ENCODE measurements around the gene RASAL1.

Gene RASAL1

DNA sequence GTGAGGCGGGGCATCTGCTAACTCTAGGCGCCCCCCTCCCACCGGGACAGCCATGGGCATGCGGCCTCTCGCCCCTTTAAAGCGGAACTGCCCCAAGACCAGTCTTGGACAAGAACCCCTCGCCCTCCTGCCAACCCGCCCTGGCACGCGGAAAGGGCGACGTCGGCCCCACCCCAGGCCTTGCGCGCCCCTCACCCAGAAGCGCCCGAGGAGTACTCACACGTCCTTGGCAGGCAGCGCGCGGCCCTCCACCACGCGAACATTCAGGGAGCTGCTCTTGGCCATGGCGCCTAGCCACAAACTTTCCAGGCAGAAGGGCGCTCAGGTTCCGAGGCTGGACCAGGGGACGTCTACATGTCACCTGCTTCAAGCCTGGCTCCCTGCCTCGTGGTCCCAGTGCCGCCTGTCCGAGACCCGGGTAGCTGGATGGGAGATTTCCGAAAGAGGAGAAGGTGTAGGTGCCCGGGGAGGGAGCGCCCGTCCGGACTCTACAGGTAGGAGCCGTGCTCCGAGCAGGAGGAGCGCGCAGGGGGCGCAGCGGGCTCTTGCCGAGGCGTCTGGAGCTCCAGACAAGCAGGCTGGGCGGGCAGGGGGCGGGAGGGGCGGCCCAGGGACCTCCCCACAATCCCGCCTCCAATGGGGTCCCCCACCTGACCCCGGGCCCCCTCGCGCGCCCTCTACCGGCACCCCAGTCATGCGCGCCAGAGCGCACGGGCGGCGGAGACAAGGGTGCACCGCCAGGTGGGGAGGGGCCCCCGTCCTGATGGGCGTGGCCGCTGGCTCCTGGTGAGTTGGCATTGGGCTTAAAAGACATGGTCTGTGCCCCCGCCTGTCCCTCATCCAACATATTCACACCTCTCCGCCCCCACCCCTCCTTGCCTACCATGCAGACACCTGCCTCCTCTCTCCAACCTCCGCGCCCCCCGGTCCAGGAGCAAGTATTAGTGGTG is at the start of gene RASAL1:
Gene RASAL1, minus strand, starts transcription at position 584 of the 950 bp plus-strand sequence. Its CDS starts 299 bp downstream, at position 285.
- DNase-seq: peak; percentile 74 to 76

GRCh38 chr12:113184900-113185179 is 49.3 kb upstream of the RASAL1 start:
- peak; percentile 90 to 92 for DNase-seq

DNA sequence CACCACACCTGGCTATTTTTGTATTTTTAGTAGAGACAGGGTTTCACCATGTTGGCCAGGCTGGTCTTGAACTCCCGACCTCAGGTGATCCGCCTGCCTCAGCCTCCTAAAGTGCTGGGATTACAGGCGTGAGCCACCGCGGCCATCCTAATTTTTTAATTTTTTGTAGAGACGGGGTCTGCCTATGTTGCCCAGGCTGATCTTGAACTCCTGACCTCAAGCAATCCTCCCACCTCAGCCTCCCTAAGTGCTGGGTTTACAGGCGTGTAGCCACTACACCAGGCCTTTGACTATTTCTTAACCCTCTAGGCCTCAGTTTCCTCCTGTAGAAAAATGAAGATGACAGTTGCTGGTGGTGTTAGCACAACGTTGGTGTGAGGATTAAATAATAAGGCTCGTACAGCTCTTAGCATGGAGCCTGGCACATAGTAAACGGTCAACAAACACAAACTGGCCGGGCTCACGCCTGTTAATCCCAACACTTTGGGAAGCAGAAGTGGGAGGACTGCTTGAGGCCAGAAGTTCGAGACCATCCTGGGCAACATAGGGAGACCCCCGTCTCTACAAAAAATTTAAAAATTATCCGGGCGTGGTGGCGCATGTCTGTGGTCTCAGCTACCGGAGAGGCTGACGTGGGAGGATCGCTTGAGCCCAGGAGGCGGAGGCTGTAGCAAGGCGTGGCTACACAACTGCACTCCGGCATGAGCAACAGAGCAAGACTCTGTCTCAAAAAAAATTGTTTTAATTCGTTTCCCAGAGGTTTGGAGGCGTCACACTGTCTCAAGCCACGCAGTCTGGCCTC is 48.7 kb upstream of the RASAL1 start:
- no peak for DNase-seq

DNA sequence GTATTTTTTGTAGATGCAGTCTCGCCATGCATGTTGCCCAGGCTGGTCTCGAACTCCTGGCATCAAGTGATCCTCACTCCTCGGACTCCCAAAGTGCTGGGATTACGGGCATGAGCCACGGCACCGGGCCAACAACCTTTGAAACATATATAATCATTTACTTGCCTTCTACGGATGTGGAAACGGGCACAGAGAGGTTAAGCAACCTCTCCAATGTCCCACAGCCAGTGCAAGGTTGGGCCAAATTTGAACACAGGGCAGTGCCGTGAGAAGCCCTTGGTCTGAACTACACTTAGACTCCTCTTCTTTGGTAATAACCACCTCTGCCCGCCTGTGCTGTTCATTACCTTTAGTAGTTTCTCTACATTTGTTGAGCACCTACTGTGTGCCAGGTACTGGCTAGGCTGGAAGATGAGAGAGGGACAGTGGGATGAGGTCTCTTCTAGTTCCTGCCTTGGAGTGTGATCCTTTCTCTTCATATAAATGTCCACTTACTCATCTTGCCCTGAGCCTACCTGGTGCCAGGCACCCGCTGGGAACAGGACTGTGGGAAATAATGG is 47.5 kb upstream of the RASAL1 start:
- no peak for DNase-seq

DNA sequence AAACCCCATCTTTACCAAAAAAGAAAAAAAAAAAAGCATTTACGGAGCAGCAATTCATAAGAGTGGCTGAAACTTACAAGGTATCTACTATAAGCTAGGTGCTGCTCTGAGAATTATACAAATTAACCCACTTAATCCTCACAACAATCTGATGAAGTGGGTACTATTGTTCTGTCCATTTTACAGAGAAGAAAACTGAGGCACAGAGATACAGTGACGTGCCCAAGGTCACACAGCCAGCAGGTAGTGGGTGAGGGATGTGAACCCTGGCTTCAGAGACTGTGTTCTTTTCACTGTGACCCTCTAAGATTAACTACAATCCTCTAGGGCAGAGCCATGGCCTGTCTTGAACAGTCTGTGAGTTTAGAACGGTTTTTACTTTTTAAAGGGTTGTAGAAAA is 46.4 kb upstream of the RASAL1 start:
- DNase-seq: no peak

DNA sequence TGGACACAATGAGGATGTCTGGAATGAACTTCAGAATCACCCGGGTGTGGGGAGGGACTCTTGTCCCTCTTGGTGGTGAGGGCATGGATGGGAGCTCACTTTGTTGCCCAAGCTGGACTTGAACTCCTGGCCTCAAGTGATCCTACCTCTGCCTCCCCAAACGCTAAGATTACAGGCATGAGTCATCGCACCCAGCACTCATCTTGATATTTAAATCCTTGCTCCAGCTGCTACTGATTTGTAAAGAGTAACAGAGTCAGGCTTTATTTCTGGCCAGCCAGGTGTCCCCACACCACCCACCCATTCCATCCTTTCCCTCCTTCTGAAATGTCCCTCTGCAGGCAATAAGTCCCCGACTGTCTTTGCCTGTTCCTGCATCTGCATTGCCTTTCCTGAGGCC is 44.8 kb upstream of the RASAL1 start:
- DNase-seq: no peak

DNA sequence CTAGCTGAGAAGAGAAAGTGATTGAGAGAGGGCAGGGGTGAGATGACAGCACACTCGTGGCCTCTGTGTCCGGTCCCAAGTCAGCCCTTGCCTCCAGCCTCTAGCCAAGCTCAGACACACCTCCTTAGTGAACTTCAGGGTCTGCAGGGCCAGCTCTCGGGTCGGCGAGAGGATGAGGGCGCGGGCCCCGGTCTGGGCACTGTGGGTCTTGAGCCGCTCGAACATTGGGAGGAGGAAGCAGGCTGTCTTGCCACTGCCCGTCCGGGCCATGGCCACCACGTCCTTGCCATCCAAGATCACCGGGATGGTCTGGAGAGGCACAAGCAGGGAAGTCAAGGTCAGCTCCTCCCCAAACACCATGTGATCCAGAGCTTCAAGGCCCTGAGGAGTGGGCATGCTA is 43.5 kb upstream of the RASAL1 start:
- no peak for DNase-seq

GRCh38 chr12:113174461-113175384 is 39.2 kb upstream of the RASAL1 start:
- peak; percentile 75 to 78 for DNase-seq

- no peak for DNase-seq
Measured at GRCh38 chr12:113173081-113173698, 37.6 kb upstream of the RASAL1 start.

- no peak for DNase-seq
Measured at GRCh38 chr12:113172185-113172584, 36.6 kb upstream of the RASAL1 start.

DNA sequence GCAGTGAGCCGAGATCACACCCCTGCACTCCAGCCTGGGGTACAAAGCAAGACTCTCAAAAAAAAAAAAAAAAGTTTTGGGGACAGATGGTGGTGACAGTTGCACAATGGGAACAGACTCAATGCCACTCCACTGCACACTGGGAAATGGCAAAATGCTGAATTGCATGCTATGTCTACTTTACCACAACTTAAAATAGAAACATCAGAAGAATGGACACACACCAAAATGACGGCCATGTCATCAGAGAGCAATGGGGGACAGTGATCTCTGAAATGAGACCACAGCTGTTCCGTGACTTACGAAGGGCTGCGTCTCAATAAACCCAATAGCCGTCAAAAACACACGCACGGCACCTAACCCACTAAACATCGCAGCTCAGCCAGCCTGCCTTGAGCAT is 36.0 kb upstream of the RASAL1 start:
- DNase-seq: no peak

DNA sequence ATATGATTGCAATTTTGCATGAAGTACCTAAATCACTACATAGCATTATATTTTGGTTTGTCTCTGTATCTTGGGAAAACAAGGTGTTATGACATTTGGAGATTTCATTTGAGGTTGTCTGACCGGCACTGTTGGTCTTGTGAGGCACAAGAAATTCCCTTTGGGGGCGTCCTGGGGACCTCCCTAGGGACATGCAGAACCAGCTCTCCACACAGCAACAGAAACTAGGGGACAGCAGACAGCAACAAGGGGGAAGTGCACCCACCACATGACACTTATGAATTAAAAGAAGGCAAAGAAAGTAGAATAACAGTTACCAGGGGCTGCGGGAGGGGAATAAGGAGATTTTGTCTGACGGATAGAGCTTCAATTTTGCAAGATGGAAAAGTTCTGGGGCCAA is 35.4 kb upstream of the RASAL1 start:
- no peak for DNase-seq

DNA sequence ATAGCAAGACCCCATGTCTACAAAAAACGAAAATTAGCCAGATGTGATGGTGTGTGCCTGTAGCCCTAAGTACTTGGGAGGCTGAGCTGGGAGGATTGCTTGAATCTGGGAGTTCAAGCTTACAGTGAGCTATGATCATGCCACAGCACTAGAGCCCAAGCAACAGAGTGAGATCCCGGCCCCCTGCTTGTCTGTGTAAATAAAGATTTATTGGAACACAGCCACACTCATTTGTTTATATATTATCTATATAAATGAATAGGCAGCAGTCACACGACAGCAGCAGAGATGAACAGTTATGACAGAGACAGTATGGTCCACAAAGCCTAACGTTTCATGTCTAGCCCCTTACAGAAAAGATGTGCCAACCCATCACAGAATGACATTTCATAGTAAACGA is 34.9 kb upstream of the RASAL1 start:
- no peak for DNase-seq

DNA sequence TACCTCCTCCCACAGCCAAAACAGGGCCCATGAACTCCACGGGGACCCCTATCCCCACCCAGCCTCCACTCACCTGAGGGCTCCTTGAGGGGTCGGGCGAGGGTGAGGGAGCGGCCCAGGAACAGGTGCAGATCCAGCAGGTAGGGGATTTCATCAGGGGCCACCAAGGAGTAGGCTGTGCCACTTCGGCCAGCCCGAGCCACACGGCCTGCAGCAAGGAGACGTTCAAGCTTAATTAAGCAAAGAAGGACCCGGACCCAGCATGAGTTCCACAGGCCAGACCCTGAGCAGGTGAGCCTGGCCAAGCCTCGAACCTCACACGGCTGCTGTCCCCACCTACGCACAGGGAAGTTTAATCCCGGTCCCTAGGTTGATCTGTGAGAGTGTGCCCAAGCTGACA is 34.1 kb upstream of the RASAL1 start:
- no peak for DNase-seq

GRCh38 chr12:113167868-113168267 is 32.3 kb upstream of the RASAL1 start:
- DNase-seq: no peak

DNA sequence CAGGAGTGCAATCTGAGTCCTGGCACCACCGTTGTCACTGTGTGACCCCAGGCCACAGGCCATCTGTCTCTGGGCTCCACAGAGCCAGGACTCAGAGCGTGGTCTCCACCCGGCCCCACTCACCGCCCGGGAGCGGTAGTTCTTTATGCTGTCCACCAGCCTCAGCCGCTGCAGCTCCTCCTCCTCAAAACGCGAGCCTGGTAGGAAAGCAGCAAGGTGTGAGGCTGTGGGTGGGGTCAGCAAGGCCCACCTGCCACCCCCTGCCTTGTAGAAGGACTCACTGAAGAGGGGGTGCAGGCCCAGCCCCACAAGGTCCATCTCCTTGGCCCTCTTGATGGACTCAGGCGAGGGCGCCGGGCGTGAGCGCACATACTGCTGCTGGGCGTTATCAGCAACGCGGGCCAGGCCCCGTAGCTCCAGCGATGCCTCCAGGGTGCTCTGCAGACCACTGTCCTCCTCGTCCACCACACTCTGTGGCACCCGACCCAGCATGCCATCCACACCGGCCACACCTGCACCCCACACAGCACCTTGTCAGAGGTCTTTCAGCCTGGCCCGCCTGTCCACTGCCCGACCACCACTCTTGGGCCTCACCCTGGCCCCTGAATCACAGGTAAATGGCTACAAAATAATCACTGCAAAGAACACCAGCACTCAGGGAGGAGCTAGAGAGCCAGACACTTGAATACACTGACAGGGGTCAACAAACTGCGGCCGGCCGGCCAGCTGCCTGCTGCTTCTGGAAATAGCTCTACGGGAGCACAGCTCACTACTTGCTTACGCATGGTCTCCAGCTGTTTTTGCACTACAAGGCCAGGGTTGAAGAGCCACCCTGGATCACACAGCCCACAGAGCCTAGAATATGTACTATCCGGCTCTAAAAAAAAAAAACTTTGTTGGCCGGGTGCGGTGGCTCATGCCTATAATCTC is 30.2 kb upstream of the RASAL1 start:
- no peak for DNase-seq

- no peak for DNase-seq
Measured at GRCh38 chr12:113164014-113164413, 28.5 kb upstream of the RASAL1 start.

DNA sequence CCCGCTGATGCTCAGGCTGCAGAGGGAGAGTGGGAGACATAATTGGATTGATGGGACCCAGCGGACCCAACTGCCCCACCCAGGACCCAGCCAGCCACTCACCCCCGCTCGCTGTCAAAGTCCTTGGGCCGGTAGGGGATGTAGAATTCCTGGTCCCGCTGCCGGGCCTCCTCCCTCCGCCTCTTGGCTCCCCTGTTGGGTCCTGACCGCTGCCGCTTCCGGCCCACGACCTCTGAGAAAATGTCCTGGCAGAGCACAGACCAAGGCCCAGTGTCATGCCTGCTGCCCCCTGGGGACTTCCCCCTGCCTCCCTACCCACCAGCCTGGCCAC is 27.4 kb upstream of the RASAL1 start:
- DNase-seq: no peak

GRCh38 chr12:113162102-113163029 is 26.8 kb upstream of the RASAL1 start:
- DNase-seq: no peak

- peak in 1 of 2 donors; percentile 17 for DNase-seq
Measured at GRCh38 chr12:113161415-113162016, 26.0 kb upstream of the RASAL1 start.
